Activated CD4-positive, alpha-beta T cell treated with anti-CD3 and anti-CD28 coated beads, Interleukin-2, Interleukin-6, amounts not matched to agents 100 ng/mL and 50 ng/mL, durations not matched to agents 16 hours and 8 hours (primary cell): Measurements from ENCODE around the gene YBX2.
A peak's percentile ranks its signal among the peaks of the same experiment; 100 is the strongest.

Experiments
- DNase-seq: peaks from one replicate; pipeline ENCODE4 v3.0.0-alpha.2; 2020

Gene YBX2

GRCh38 chr17:7295230-7296180 is 1.1 kb upstream of the YBX2 start:
- no peak for DNase-seq

- no peak for DNase-seq
Measured at GRCh38 chr17:7293816-7294613, 424 bp downstream of the YBX2 start.

- DNase-seq, result no peak
Measured at GRCh38 chr17:7293159-7293558, 1.3 kb downstream of the YBX2 start.

- no peak for DNase-seq
Measured at GRCh38 chr17:7292729-7293128, 1.7 kb downstream of the YBX2 start.

GRCh38 chr17:7292194-7292593 is 2.2 kb downstream of the YBX2 start:
- no peak for DNase-seq

- no peak for DNase-seq
Measured at GRCh38 chr17:7290685-7291084, 3.8 kb downstream of the YBX2 start.

GRCh38 chr17:7290166-7290565 is 4.3 kb downstream of the YBX2 start:
- no peak for DNase-seq

GRCh38 chr17:7289256-7290032 is 5.0 kb downstream of the YBX2 start:
- no peak for DNase-seq

- DNase-seq, result no peak
Measured at GRCh38 chr17:7285679-7286078, 8.8 kb downstream of the YBX2 start.

GRCh38 chr17:7284911-7285310 is 9.5 kb downstream of the YBX2 start:
- no peak for DNase-seq

- DNase-seq, result no peak
Measured at GRCh38 chr17:7283471-7284216, 10.8 kb downstream of the YBX2 start.

- no peak for DNase-seq
Measured at GRCh38 chr17:7282752-7283321, 11.6 kb downstream of the YBX2 start.

GRCh38 chr17:7281953-7282751 is 12.3 kb downstream of the YBX2 start:
- no peak for DNase-seq

GRCh38 chr17:7281074-7281952 is 13.1 kb downstream of the YBX2 start, which contains the start of gene SLC2A4:
SLC2A4 (plus strand) TSS chr17:7281718; CDS start chr17:7281935, 217 bp downstream.
- peak; percentile 92 for DNase-seq

GRCh38 chr17:7280519-7281073 is 13.8 kb downstream of the YBX2 start:
- peak; percentile 83 for DNase-seq

- no peak for DNase-seq
Measured at GRCh38 chr17:7279448-7279847, 15.0 kb downstream of the YBX2 start.

- no peak for DNase-seq
Measured at GRCh38 chr17:7266784-7267183, 27.7 kb downstream of the YBX2 start.

GRCh38 chr17:7263801-7264078 is 30.7 kb downstream of the YBX2 start:
- no peak for DNase-seq

GRCh38 chr17:7262935-7263800 is 31.3 kb downstream of the YBX2 start:
- DNase-seq, result no peak
